ENCODE results near the gene MYL6.
"Not testable (repeated sequence)": the region's sequence is repeated elsewhere in the genome, so short reads cannot be mapped to it uniquely, and the experiment has no call there.

MYL6 gene

DNA sequence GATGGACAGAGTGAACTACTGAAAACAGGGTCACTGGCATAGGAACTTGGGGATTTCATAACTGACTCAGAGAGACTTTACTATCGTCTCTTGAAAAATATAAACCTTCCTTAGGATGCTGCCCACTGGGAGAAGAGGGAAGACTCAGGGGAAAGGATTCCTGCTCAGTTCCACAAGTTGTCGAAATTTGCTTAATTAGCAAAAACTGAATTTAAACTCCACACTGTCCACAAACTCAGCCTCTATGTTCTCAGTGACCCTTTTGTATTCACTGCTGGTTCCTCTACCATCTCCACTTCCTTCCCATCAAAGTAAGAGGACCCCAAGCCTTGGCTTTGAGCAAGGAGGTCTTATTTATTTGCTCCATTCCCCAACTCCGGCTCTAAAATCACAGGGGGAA, 12.9 kb upstream of the MYL6 start:
- peaks cover 31% of the 10 kb centered on the region for H3K4me1 Mint-ChIP-seq (ENCODE audit: low read depth)
- peaks cover 58% of the 10 kb centered on the region for H3K36me3 Mint-ChIP-seq (ENCODE audit: low read depth)
- no peaks in the 10 kb centered on the region for H3K27me3 Mint-ChIP-seq
- H3K4me3 Mint-ChIP-seq: no peak overlapping the region
- no peaks in the 10 kb centered on the region for H3K9me3 Mint-ChIP-seq
- no peak for DNase-seq
- H3K27ac Mint-ChIP-seq: peak overlapping the region; percentile 44

DNA sequence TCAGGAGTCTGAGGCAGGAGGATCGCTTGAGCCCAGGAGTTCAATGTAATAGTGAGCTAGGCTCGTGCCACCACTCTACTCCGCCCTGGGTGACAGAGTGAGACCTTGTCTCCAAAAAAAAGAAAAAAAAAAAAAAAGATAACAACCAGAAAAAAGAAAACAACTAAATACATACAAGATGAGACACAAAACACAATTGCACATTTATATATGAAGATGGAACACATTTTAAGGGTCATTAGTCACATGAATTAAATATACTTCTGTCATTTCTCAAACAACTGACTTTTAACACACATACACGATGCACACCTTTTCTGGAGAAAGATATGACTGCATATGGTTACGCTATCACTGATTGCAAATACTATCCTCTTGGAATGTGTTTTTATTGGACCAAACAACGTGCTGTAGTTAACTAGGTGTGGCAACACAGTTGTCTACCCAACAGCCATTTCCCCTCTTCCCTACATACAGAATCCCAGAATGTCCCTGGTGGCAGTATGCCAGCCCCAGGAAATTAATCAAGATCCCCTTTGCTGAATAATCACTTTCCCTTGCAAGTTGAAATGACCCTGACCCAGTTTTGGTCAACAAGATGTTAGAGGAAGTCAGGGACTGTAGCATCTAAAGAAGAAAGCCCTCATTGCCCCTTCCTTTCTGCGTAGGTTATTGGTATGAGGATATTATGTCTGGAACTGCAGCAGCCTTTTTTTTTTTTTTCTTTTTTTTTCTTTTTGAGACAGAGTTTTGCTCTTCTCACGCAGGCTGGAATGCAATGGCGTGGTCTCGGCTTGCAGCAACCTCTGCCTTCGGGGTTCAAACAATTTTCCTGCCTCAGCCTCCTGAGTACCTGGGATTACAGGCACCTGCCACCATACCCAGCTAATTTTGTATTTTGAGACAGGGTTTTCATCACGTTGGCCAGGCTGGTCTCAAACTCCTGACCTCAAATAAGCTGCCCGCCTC, 11.4 kb upstream of the MYL6 start:
- Mint-ChIP-seq H3K27me3 (no peaks in the 10 kb centered on the region), H3K27ac (peak overlapping the region; percentile 6), H3K36me3 (ENCODE audit: low read depth) (peaks cover 43% of the 10 kb centered on the region), H3K4me1 (ENCODE audit: low read depth) (peaks cover 37% of the 10 kb centered on the region), H3K4me3 (no peak overlapping the region), H3K9me3 (no peaks in the 10 kb centered on the region)
- DNase-seq: no peak

DNA sequence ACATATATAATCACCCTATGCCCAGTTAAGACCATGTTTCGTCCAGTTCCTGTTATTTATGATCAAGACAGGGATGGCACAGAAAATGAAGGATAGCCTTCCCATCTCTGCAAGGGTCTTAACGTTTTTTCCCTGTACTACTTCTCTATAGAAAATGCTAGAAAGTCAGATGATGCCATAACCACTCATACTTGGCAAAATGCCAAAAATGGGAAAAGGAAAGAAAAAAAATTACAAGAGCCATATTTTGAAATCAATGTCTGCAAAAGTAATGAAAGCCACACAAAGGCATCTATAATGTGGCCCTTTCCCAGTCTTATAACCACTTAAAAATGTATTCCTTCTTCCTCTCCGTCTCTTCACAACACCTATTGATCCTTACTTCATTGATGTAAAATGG, 7.6 kb upstream of the MYL6 start:
- Mint-ChIP-seq H3K4me3 (peak overlapping the region; percentile 91), H3K36me3 (ENCODE audit: low read depth) (peaks cover 23% of the 10 kb centered on the region), H3K27ac (peak overlapping the region; percentile 97), H3K27me3 (no peaks in the 10 kb centered on the region), H3K9me3 (no peaks in the 10 kb centered on the region), H3K4me1 (ENCODE audit: low read depth) (peaks cover 40% of the 10 kb centered on the region)
- no peak for DNase-seq

DNA sequence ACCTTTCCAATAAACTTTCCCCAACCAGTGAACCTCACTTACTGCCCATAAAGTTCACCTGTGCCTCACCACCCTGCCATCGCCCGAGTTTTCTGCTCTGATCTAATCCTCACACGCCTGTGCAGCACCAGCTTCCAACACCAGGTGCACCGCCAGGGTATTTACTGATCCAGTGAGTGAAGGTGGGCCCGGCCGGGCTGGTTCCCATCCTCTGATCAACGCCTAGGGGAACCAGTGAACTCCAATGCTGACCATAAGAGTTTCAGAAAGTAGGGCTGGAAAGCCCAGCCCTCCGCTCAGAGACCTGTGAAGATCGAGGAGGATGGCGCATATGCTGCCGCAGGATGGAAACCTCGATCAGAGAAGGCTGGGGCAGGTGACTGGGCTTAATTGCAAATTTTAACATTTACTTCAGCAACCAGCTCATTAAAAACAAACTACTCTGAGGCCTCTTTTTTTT, 6.5 kb upstream of the MYL6 start:
- Mint-ChIP-seq H3K27ac (peak overlapping the region; percentile 97), H3K4me1 (ENCODE audit: low read depth) (peaks cover 42% of the 10 kb centered on the region), H3K27me3 (no peaks in the 10 kb centered on the region), H3K36me3 (ENCODE audit: low read depth) (peaks cover 29% of the 10 kb centered on the region), H3K4me3 (peak overlapping the region; percentile 91), H3K9me3 (no peaks in the 10 kb centered on the region)
- DNase-seq: peak; percentile 80

DNA sequence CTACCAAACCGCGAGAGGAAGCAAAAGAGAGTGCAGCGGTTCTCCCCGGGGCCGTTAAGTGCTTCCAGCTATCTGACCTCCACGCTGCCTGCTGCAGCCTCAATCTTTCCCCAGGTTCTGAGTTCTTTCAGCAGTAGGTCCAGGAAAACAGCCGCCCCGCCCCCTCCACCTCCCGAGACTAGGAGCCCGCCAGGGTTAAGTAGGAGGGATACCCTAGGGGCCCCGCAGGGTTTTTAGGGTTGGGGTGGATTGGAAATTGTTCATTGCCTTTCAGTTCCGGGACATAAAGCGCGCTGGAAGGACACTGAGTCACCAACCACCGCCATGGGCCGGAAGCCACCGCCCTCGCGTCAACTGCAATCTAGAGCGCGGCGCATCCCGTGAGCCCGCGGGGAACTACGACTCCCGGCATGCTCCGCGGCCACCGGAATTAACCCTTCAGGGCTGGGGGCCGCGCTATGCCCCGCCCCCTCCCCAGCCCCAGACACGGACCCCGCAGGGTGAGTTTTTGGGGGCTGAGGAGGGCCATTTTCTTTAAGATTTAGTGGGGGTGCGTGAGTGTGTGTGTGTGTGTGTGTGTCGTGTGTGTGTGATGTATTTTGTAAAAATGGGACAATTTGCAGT, 5.9 kb upstream of the MYL6 start, which contains the start of gene MYL6B:
Gene MYL6B, plus strand, starts transcription at position 456 of the 624 bp plus-strand sequence. CDS start 1,332 bp downstream, outside the sequence.
- Mint-ChIP-seq H3K9me3 (no peaks in the 10 kb centered on the region), H3K27ac (peak within 1 kb of the TSS; percentile 97), H3K27me3 (no peaks in the 10 kb centered on the region), H3K4me3 (peak within 1 kb of the TSS; percentile 91), H3K4me1 (ENCODE audit: low read depth) (peaks cover 43% of the 10 kb centered on the region), H3K36me3 (ENCODE audit: low read depth) (peaks cover 32% of the 10 kb centered on the region)
- DNase-seq: peak; percentile 94

DNA sequence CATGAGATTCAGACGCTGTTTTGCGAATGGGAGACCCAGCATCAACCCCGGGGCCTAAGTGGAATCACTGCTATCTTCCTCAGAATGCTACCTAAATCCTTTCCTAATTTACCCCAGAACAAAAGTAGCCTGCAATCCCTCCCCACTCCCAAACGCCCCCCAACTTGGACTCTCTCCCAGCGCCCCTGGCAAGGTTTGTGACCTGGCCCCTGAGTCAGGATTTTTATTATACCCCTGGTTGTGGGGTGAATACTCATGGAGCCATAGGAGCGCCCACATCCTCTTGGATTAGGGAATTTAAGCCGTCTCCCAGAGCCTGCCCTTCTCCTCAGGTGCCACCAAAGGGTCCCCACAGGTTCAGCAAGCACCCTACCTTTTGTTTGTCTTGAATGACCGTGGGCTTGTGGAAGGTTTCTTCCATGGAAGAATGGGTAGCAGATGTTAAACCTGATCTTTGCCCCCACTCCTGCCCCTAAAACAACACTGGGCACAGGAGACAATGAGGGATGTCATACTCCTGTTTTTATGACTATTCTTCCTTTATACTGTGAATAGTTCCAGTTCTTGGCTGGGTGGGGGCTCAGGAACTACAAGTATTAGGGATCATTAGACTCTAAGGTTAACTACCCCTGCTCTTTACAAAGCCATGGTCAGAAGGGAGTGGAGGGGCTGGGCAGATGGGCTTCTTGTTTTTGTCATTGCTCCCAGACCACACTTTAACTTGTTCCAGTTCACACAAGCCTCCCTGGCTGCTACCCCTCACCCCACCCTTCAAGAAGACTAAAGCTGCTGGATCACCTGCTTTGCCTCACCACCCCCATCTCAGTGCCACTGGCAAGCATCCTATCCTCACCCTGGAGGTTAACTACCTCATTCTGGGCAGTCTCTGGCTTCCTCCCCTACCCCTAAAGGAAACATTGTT, 5.1 kb upstream of the MYL6 start:
- Mint-ChIP-seq H3K27me3 (no peaks in the 10 kb centered on the region), H3K4me1 (ENCODE audit: low read depth) (peaks cover 48% of the 10 kb centered on the region), H3K4me3 (peak overlapping the region; percentile 91), H3K36me3 (ENCODE audit: low read depth) (peaks cover 37% of the 10 kb centered on the region), H3K9me3 (no peaks in the 10 kb centered on the region), H3K27ac (peak overlapping the region; percentile 97)
- no peak for DNase-seq

DNA sequence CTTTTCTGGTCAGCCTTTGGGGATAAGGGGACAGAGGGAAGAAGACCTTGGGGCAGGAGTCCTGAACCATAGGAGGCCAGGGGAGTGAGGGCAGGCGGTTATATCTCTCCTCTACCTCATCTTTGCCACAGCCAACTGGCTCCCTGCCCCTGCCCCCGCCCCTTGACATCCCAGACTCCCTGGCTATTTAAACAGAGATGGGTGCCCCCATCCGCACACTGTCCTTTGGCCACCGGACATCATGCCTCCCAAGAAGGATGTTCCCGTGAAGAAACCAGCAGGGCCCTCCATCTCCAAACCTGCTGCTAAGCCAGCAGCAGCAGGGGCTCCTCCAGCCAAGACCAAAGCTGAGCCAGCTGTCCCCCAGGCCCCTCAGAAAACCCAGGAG, 4.5 kb upstream of the MYL6 start:
- no peak overlapping the region for H3K27ac Mint-ChIP-seq
- peaks cover 48% of the 10 kb centered on the region for H3K4me1 Mint-ChIP-seq (ENCODE audit: low read depth)
- no peaks in the 10 kb centered on the region for H3K27me3 Mint-ChIP-seq
- peaks cover 44% of the 10 kb centered on the region for H3K36me3 Mint-ChIP-seq (ENCODE audit: low read depth)
- peak overlapping the region; percentile 91 for H3K4me3 Mint-ChIP-seq
- DNase-seq: no peak
- no peaks in the 10 kb centered on the region for H3K9me3 Mint-ChIP-seq

DNA sequence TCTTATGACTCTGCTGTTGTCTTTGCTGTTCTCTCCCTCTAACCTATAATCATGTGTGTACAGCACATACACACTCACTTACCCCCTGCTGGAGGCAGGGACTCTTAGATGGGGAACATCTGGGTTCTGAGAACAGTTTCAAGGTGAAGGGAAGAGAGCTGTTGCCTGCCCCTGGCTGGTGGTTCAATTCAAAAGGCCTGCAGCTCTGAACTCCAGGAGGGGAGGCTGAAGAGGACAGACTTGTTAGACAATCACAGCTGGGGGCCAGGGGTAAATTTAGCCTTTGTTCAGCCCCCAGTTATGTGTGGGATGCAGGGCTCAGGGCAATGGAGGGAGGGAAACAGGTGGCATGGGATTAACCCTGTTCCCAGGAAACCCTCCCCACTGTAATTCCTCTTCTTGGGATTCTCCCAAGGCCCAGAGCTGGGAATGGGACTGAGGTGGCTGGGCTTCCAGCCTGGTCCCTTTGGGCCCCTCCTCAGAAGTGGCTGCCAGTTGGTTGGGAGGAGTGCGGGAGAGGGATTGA, 3.9 kb upstream of the MYL6 start:
- H3K27me3 Mint-ChIP-seq: no peaks in the 10 kb centered on the region
- no peak overlapping the region for H3K27ac Mint-ChIP-seq
- DNase-seq: no peak
- no peaks in the 10 kb centered on the region for H3K9me3 Mint-ChIP-seq
- no peak overlapping the region for H3K4me3 Mint-ChIP-seq
- H3K4me1 Mint-ChIP-seq (ENCODE audit: low read depth): peaks cover 52% of the 10 kb centered on the region
- H3K36me3 Mint-ChIP-seq (ENCODE audit: low read depth): peaks cover 50% of the 10 kb centered on the region

DNA sequence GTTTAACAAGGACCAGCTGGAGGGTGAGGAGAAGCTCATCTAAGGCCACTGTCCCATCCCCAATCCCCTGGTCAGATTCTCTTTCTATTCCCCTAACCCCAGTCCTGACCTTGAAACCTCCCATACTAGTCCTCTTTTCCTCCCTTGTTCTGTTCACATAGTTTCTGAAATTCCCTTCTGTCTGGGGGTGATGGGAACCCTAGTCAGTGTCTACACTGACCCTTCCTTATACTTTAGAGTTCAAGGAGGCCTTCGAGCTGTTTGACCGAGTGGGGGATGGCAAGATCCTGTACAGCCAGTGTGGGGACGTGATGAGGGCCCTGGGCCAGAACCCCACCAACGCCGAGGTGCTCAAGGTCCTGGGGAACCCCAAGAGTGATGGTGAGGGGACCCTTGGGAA, 3.3 kb upstream of the MYL6 start:
- Mint-ChIP-seq H3K27ac (peak overlapping the region; percentile 15), H3K27me3 (no peaks in the 10 kb centered on the region), H3K4me3 (no peak overlapping the region), H3K9me3 (no peaks in the 10 kb centered on the region), H3K36me3 (ENCODE audit: low read depth) (peaks cover 55% of the 10 kb centered on the region), H3K4me1 (ENCODE audit: low read depth) (peaks cover 57% of the 10 kb centered on the region)
- DNase-seq: no peak

DNA sequence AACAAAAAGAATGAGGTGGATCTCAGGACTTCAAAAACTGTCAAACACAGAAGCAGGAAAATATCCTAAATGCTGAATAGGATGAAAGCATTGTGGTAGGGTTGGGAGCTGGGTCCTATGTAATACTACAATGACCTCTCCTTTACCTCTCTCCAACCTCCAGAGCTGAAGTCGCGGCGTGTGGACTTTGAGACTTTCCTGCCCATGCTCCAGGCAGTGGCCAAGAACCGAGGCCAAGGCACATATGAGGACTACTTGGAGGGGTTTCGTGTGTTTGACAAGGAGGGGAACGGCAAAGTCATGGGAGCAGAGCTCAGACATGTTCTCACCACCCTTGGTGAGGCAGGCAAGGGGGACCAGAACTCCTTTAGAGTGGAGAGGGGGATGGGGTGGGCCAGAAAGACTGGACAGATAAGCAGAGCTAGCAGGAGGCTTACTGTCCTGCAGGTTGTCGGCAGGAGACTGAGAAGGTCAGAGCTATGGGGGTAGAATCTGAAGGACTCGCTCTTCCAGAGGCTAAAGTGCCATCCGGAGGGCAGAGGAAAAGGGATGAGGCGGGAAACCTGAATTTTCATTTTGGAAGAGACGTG, 2.8 kb upstream of the MYL6 start:
- H3K36me3 Mint-ChIP-seq (ENCODE audit: low read depth): peaks cover 61% of the 10 kb centered on the region
- peaks cover 59% of the 10 kb centered on the region for H3K4me1 Mint-ChIP-seq (ENCODE audit: low read depth)
- no peak for DNase-seq
- no peak overlapping the region for H3K4me3 Mint-ChIP-seq
- H3K9me3 Mint-ChIP-seq: no peaks in the 10 kb centered on the region
- H3K27me3 Mint-ChIP-seq: no peaks in the 10 kb centered on the region
- H3K27ac Mint-ChIP-seq: peak overlapping the region; percentile 15

DNA sequence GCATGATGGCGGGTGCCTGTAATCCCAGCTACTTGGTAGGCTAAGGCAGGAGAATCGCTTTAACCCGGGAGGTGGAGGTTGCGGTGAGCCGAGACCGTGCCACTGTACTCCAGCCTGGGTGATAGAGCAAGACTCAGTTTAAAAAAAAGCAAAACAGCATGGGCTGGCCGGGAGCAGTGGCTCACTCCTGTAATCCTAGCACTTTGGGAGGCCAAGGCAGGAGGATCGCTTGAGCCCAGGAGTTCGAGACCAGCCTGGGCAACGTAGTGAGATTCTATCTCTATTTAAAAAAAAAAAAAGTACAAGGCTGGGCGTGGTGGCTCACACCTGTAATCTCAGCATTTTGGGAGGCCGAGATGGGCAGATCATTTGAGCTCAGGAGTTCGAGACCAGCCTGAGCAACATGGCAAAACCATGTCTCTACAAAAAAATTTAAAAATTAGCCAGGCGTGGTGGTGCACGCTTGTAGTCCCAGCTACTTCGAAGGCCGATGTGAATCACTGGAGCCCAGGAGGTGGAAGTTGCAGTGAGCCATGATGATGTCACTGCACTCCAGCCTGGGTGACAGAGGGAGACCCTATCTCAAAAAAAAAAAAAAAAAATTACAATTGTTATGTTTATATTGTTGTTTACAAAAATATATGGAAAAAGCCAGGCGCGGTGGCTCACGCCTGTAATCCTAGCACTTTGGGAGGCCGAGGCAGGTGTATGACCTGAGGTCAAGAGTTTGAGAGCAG, 1.5 kb upstream of the MYL6 start:
- H3K36me3 Mint-ChIP-seq (ENCODE audit: low read depth): peaks cover 73% of the 10 kb centered on the region

DNA sequence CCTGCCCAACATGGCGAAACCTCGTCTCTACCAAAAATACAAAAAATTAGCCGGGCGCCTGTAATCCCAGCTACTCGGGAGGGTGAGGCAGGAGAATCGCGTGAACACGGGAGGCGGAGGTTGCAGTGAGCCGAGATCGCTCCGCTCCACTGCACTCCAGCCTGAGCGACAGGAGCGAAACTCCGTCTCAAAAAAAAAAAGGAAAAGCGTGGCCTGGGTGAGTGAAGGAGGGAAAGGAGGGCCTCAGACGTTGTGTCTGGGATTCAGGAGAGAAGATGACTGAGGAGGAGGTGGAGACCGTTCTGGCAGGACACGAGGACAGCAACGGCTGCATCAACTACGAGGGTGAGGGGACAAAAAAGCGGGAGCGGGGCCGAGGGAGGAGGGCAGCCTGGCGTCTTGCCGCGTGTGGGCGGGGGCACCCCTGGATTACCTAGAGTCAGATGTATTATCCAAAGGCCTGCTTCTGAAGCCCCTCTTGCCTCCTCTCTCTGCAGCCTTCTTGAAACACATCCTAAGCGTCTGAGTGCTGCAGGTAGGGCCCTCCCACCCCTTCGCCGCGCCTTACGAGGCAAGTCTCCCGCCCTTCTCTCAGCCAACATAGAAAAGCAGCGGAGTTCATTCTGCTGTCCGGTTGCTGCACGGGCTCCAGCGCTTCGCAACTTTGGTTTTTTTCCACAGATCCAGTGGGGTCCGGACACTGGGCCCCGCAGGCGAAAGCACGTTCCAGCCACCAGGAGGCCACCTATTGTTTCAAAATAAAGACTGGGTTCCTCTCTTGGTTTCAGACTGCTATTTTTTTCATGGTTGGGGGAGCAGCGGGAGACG, 744 bp upstream of the MYL6 start:
- Mint-ChIP-seq H3K36me3 (ENCODE audit: low read depth) (peaks cover 75% of the 10 kb centered on the region), H3K27me3 (no peaks in the 10 kb centered on the region), H3K4me3 (peak overlapping the region; percentile 99), H3K4me1 (ENCODE audit: low read depth) (peaks cover 54% of the 10 kb centered on the region), H3K9me3 (no peaks in the 10 kb centered on the region), H3K27ac (peak overlapping the region; percentile 99)
- DNase-seq: peak; percentile 74

More for the DNA sequence above, 1.5 kb upstream of the MYL6 start:
- Mint-ChIP-seq H3K4me3 (peak overlapping the region; percentile 99), H3K4me1 (ENCODE audit: low read depth) (peaks cover 58% of the 10 kb centered on the region), H3K27ac (peak overlapping the region; percentile 99)
- H3K27me3 Mint-ChIP-seq, DNase-seq, H3K9me3 Mint-ChIP-seq: not testable (repeated sequence)
